ENCODE data around the gene DNLZ.

DNA sequence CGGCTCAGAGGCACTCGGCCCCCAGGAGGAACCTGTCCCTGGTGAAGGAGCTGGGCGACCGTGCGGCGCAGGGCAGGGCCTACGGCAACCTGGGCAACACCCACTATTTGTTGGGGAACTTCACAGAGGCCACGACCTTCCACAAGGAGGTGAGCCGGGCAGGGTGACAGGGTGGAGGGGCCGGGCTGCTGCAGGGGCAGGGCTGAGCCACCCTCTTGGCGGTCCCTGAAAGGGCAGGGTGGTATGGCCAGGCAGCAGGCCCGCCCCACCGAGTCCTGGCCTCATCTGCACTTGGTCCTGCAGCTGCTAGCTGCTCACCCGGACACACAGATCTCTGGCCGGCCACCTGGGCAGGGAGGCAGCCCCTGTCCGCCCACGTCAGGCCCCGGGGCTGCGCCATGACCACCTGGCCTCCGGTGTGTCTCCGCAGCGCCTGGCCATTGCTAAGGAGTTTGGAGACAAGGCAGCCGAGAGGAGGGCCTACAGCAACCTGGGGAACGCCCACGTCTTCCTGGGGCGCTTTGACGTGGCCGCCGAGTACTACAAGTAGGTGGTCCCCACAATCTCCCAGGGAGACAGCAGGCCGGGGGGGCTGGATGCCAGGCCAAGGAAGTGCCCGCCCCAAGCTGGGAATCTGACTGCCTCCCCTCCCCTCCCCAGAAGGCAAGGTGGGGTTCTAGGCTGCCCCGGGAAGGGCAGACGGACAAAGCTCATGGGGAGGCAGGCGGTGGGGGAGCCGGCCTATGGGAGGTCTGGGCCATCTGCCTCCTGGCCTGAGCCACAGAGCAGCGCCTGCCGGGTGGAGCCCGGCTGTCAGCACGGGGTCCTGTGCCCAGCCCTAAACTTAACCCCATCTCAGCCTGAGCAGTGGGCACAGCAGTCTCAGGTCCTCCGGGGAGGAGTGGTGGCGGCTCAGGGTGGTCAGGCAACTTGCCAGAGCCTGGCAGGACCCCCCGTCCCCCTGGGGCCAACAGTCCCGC, 25.8 kb downstream of the DNLZ start:
- TF ChIP-seq CTCF (IDR thresholded peaks at IDR 0.05 in 4 of 5, conservative IDR thresholded peaks at IDR 0.05 in 1 of 5), result no peak
- TF ChIP-seq POLR2A (IDR thresholded peaks at IDR 0.05), result no peak
